Stomach (tissue), 8 donors: Measurements from ENCODE around the gene ZBTB44. TPM values are rescaled to one million over a fixed set of nuclear protein-coding genes. Genes with fewer than 3 reads are reported as not detected.

Experiments
- polyA plus RNA-seq, 3 donors: library from polyadenylated mRNA; stranded (reverse); fragments of 200-250 nt; gene quantifications; one replicate each; pipeline ENCODE4 v1.2.3, GENCODE V29; 2013
- small RNA-seq, 4 donors: library from RNA; depleted of rRNA; stranded (forward); fragments of <200 nt; gene quantifications; one replicate each; pipeline ENCODE3, GENCODE V24; 2016
- total RNA-seq, 5 donors: library from RNA; depleted of rRNA; stranded (reverse); fragments of >200 nt; gene quantifications; one replicate each; pipeline versions ENCODE4 v1.1.0 to v1.2.3, GENCODE V29; 2014 to 2016
- donor health status: healthy with polysubstance abuse.
- donor health status: Bipolar disorder and iron deficiency.
- donor health status: healthy.

ZBTB44 gene
- total and polyA plus RNA-seq, 8 donors, result 8.4 to 123 (median 35.9) TPM

Small RNA genes within 50 kb of the gene (small RNA-seq; reads per million reads assigned to genes)
- 0 to 0.10 (median 0) reads per million in 4 donors for gene RN7SL778P

Other genes starting within 250 kb of the ZBTB44 start
- 100 to 1,000 TPM in 4 of 5 donors, 10 to 100 TPM in 1; 89.9 to 563 (median 217) TPM for gene APLP2, start 245.0 kb downstream of the ZBTB44 start, total RNA-seq
- 10 to 100 TPM; 41.1 to 76.7 (median 64.0) TPM for gene APLP2, start 245.0 kb downstream of the ZBTB44 start, polyA plus RNA-seq
- 100 to 1,000 TPM in 2 of 5 donors, 10 to 100 TPM in 3; 43.9 to 380 (median 62.5) TPM for gene ST14, start 155.1 kb downstream of the ZBTB44 start, total RNA-seq
- gene ST14, start 155.1 kb downstream of the ZBTB44 start, polyA plus RNA-seq, result 10 to 100 TPM; 12.4 to 48.6 (median 48.3) TPM
- gene ADAMTS8, start 113.7 kb upstream of the ZBTB44 start, total RNA-seq, result 10 to 100 TPM in 2 of 5 donors, 1 to 10 TPM in 2, under 1 TPM in 1; 0.58 to 24.1 (median 4.6) TPM
- 10 to 100 TPM in 1 of 3 donors, 1 to 10 TPM in 2; 3.5 to 11.9 (median 4.9) TPM for gene ADAMTS8, start 113.7 kb upstream of the ZBTB44 start, polyA plus RNA-seq
- gene ADAMTS15, start 133.7 kb upstream of the ZBTB44 start, total RNA-seq, result 10 to 100 TPM in 2 of 5 donors, 1 to 10 TPM in 3; 1.4 to 23.5 (median 2.2) TPM
- 1 to 10 TPM; 2.0 to 4.3 (median 2.5) TPM for gene ADAMTS15, start 133.7 kb upstream of the ZBTB44 start, polyA plus RNA-seq